Stomach (tissue), 9 donors: ENCODE data around the gene ELANE. TPM values are rescaled to one million over a fixed set of nuclear protein-coding genes. Genes with fewer than 3 reads are reported as not detected.
A peak's percentile ranks its signal among the peaks of the same experiment; 100 is the strongest.
"Not testable (repeated sequence)": the region's sequence is repeated elsewhere in the genome, so short reads cannot be mapped to it uniquely, and the experiment has no call there.

ENCODE experiments used
- DNase-seq, 2 donors: peaks; one replicate each; pipeline versions ENCODE4 v3.0.0 to v3.0.0-alpha.2; 2013 to 2019
- H3K27ac ChIP-seq, 5 donors: fragments of 200-600 bp in 4 of 5; sonication (generic) in 4 of 5; one replicate each; pipeline ENCODE4 v1.5.1; 2013 to 2019; ENCODE audit warnings: mild to moderate bottlenecking in 1 of 5, moderate library complexity in 1 of 5
- H3K27me3 ChIP-seq, 3 donors: fragments of 200-600 bp; sonication (generic); one replicate each; pipeline ENCODE4 v1.5.1; 2017 to 2019; ENCODE audit warnings: mixed run types in 1 of 3
- H3K36me3 ChIP-seq, 4 donors: fragments of 200-600 bp; sonication (generic); 1 replicate in 3 of 4; 2 replicates in 1 of 4; pipeline ENCODE4 v1.5.1; 2016 to 2019
- H3K4me1 ChIP-seq, 4 donors: fragments of 200-600 bp; sonication (generic); one replicate each; pipeline ENCODE4 v1.5.1; 2016 to 2019
- H3K4me3 ChIP-seq, 4 donors: fragments of 200-600 bp; sonication (generic) in 3 of 4; one replicate each; pipeline ENCODE4 v1.5.1; 2016 to 2019; ENCODE audit warnings: mild to moderate bottlenecking in 1 of 4
- H3K9me3 ChIP-seq, 4 donors: fragments of 200-600 bp; sonication (generic); one replicate each; pipeline ENCODE4 v1.5.1; 2016 to 2019
- CTCF ChIP-seq, 7 experiments: fragments of 450-650 bp in 4 of 7; fragments of 200-600 bp in 3 of 7; sonication (generic) in 3 of 7; IDR thresholded peaks; one replicate each; pipeline ENCODE4 v1.5.1; 2016 to 2019; ENCODE audit warnings: antibody characterized with exemption in 7 of 7, control low read depth in 2 of 7, mild to moderate bottlenecking in 1 of 7
- EP300 ChIP-seq: sonication (generic); formaldehyde crosslinking; IDR thresholded peaks from one replicate; pipeline ENCODE4 v1.6.1; 2017; ENCODE audit warnings: antibody characterized with exemption
- POLR2A ChIP-seq, 4 donors: fragments of 450-650 bp; IDR thresholded peaks; one replicate each; pipeline ENCODE4 v1.6.1; 2016; ENCODE audit warnings: antibody characterized with exemption in 4 of 4, control low read depth in 2 of 4, mild to moderate bottlenecking in 1 of 4, moderate library complexity in 1 of 4
- POLR2AphosphoS5 ChIP-seq, 3 donors: sonication (generic); formaldehyde crosslinking; IDR thresholded peaks; one replicate each; pipeline ENCODE4 v1.6.1; 2016; ENCODE audit warnings: antibody characterized with exemption in 3 of 3
- WGBS, 5 donors: extraction: QIAGEN DNeasy Blood & Tissue Kit in 3 of 5; methylation state at CpG; one replicate each; pipeline versions ENCODE4 v1.1.5 to v1.1.7; 2013 to 2018; 5-methylcytosine and 5-hydroxymethylcytosine counted together
- intact Hi-C: fragments of 100-400 bp; cut with DNase I; formaldehyde crosslinking; loops from one replicate; pipeline ENCODE4 v1.15.1; 2023; ENCODE audit warnings: low total_unique reads
- polyA plus RNA-seq, 3 donors: library from polyadenylated mRNA; stranded (reverse); fragments of 200-250 nt; gene quantifications; one replicate each; pipeline ENCODE4 v1.2.3, GENCODE V29; 2013
- total RNA-seq, 5 donors: library from RNA; depleted of rRNA; stranded (reverse); fragments of >200 nt; gene quantifications; one replicate each; pipeline versions ENCODE4 v1.1.0 to v1.2.3, GENCODE V29; 2014 to 2016
- donor health status: healthy with polysubstance abuse.
- donor health status: Bipolar disorder and iron deficiency.
- donor health status: healthy.

ELANE gene
- total and polyA plus RNA-seq, 8 donors, result 1.1 to 10.5 (median 3.2) TPM; not detected in 4

- H3K4me3 ChIP-seq, result no peak overlapping the region
- TF ChIP-seq EP300 (no peak), CTCF (IDR thresholded peaks at IDR 0.05) (no peak), POLR2AphosphoS5 (IDR thresholded peaks at IDR 0.05) (no peak), POLR2A (IDR thresholded peaks at IDR 0.05) (no peak)
- 85 to 100% (median 93%) methylated on average over 2 of the region's 2 CpGs for WGBS, 5 donors
- H3K27me3 ChIP-seq, result peaks cover 0 to 7% (median 6%) of the 10 kb centered on the region in 3 donors
- H3K36me3 ChIP-seq, result peaks cover 14 to 23% (median 21%) of the 10 kb centered on the region in 4 donors
- intact Hi-C loops, result no loop called here
- DNase-seq, result no peak
- H3K4me1 ChIP-seq, result peaks cover 4 to 5% (median 4%) of the 10 kb centered on the region in 4 donors
- H3K27ac ChIP-seq, result no peak overlapping the region
- no peaks in the 10 kb centered on the region for H3K9me3 ChIP-seq
Observed at GRCh38 chr19:816500-816857, 35.6 kb upstream of the ELANE start.

DNA sequence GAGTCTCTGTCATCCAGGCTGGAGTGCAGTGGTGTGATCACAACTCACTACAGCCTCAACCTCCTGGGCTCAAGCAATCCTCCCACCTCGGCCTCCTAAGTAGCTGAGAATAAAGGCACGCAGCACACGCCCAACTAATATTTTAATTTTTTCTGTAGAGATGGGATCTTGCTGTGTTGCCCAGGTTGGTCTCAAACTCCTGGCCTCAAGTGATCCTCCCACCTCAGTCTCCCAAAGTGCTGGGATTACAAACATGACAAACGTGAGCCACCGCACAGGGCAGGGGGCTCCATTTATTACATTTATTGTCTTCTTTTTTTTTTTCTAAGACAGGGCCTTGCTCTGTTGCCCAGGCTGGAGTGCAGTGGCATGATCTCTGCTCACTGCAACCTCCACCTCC is 31.9 kb upstream of the ELANE start:
- intact Hi-C loops, H3K36me3 ChIP-seq: not testable (repeated sequence)
- WGBS, 5 donors, result 86 to 98% (median 93%) methylated on average over 5 of the region's 5 CpGs

GRCh38 chr19:821231-821824 is 30.8 kb upstream of the ELANE start:
- H3K27ac ChIP-seq, result no peak overlapping the region
- H3K4me3 ChIP-seq, result peak overlapping the region; percentile 25 to 48 (median 35)
- peaks cover 14 to 25% (median 22%) of the 10 kb centered on the region in 4 donors for H3K4me1 ChIP-seq
- 0 to 8% (median 2%) methylated on average over 5 to 64 of the region's 64 CpGs for WGBS, 5 donors
- no peaks in the 10 kb centered on the region for H3K9me3 ChIP-seq
- H3K36me3 ChIP-seq, result no peaks in the 10 kb centered on the region
- DNase-seq, result no peak
- TF ChIP-seq CTCF (IDR thresholded peaks at IDR 0.05), result no peak
- TF ChIP-seq POLR2A (IDR thresholded peaks at IDR 0.05), result no peak
- TF ChIP-seq POLR2AphosphoS5 (IDR thresholded peaks at IDR 0.05), result no peak
- TF ChIP-seq EP300, result no peak
- H3K27me3 ChIP-seq, result peaks cover 13 to 49% (median 31%) of the 10 kb centered on the region in 3 donors
- intact Hi-C loops, result no loop called here

More for the DNA sequence above, 31.9 kb upstream of the ELANE start:
- Histone ChIP-seq H3K27me3 (peaks cover 13 to 38% (median 31%) of the 10 kb centered on the region in 3 donors), H3K4me1 (peaks cover 14 to 25% (median 22%) of the 10 kb centered on the region in 4 donors)
- DNase-seq, H3K27ac ChIP-seq, H3K4me3 ChIP-seq, H3K9me3 ChIP-seq: not testable (repeated sequence)

DNA sequence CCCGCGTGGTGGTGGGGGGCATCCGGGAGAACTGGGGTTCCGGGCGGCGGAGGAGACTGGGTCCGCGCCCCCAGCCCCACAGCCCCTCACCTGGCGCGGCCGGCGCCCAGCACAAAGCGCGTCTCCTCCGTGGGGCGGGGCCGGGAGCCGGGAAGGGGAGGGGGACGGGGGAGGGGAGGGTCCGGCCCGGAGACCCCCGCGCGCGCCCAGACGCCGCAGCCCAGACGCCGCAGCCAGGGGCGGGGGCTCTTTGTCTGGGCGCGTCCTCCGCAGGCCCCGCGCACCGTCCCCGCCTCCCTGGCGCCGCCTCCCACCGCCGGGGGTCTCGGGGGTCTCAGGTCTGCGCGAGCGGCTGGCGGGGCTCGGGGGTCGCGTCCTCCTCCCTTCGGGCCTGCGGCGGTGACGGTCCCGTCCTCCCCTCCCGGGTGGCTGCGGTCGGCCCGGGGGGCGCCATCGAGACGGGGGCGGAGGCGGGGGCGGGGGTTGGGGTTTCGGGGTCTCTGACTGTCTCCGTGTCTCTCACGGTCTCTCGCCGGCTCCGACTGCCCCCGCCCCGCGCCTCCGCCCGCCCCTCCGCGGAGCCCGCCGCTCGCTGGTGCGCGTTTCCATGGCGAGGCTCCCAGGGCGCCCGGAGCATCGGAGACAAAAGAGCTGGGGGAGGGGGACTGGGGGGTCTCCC is 30.1 kb upstream of the ELANE start, which contains the start of gene PLPPR3:
Gene PLPPR3, minus strand, starts transcription at position 131 of the 679 bp plus-strand sequence. CDS start 396 bp downstream, outside the sequence.
- Histone ChIP-seq H3K4me3 (peak within 1 kb of the TSS; percentile 25 to 48 (median 35)), H3K27ac (no peak within 1 kb of the TSS), H3K36me3 (no peaks in the 10 kb centered on the region), H3K9me3 (no peaks in the 10 kb centered on the region), H3K27me3 (peaks cover 13 to 56% (median 31%) of the 10 kb centered on the region in 3 donors), H3K4me1 (peaks cover 14 to 25% (median 22%) of the 10 kb centered on the region in 4 donors)
- peak in 1 of 2 donors; percentile 62 for DNase-seq
- TF ChIP-seq EP300, result no peak
- TF ChIP-seq CTCF (IDR thresholded peaks at IDR 0.05), result no peak
- no peak for TF ChIP-seq POLR2A (IDR thresholded peaks at IDR 0.05)
- WGBS, 5 donors, result 0 to 4% (median 2%) methylated on average over 1 to 79 of the region's 86 CpGs; no CpG with 5 or more reads in 1 of the 5 donors
- intact Hi-C loops, result no loop called here
